Fibroblast of skin of left biceps (primary cell): ENCODE results near the gene SEC23A.

Source experiments
- DNase-seq, 2 experiments: peaks; one replicate each; pipeline ENCODE4 v3.0.0-alpha.2; 2013; ENCODE audit warnings: low read depth in 2 of 2

SEC23A gene

GRCh38 chr14:38991299-38991698 is 111.7 kb downstream of the SEC23A start:
- no peak for DNase-seq

- DNase-seq: no peak
These were observed 113.0 kb downstream of the SEC23A start for GRCh38 chr14:38989922-38990546.

- DNase-seq: no peak
These were observed 115.3 kb downstream of the SEC23A start for GRCh38 chr14:38987781-38988180.

GRCh38 chr14:38982837-38983236 is 120.2 kb downstream of the SEC23A start:
- DNase-seq: no peak

GRCh38 chr14:38982278-38982677 is 120.8 kb downstream of the SEC23A start:
- DNase-seq: no peak
